Fibroblast of pulmonary artery (primary cell): ENCODE data around the gene TIMM17B.

ENCODE experiments used
- DNase-seq: peaks from one replicate; pipeline ENCODE4 v3.0.0-alpha.2; 2010; ENCODE audit warnings: low read depth
- H3K4me3 ChIP-seq: replicated peaks from 2 replicates; pipeline ENCODE4 v1.5.1; 2011; ENCODE audit warnings: low read depth, mild to moderate bottlenecking, control low read depth, low read length, moderate library complexity
- TF ChIP-seq, protein P1 (sequence below): IDR thresholded peaks from 2 replicates; pipeline ENCODE4 v1.5.1; 2011; ENCODE audit warnings: mild to moderate bottlenecking, control low read depth, low read length, inconsistent platforms; ENCODE audit errors: missing control alignments

Gene TIMM17B

DNA sequence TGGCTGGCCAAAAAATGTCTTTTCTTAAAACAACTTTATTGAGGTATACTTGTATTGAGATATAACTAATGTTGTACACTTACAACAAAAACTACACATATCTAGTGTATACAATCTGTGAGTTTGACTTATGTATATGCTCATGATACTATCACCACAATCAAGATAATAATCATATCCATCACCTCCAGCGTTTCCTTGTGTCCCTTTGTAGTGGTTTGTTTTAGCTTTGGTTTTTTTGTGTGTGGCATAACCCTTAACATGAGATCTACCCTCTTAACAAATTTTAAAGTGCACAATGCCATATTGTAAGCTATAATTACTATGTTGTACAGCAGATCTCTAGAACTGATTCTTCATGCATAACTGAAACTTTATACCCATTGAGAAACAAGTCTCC lies 48.7 kb downstream of the TIMM17B start:
- no peak for DNase-seq
- TF ChIP-seq, protein P1, sequence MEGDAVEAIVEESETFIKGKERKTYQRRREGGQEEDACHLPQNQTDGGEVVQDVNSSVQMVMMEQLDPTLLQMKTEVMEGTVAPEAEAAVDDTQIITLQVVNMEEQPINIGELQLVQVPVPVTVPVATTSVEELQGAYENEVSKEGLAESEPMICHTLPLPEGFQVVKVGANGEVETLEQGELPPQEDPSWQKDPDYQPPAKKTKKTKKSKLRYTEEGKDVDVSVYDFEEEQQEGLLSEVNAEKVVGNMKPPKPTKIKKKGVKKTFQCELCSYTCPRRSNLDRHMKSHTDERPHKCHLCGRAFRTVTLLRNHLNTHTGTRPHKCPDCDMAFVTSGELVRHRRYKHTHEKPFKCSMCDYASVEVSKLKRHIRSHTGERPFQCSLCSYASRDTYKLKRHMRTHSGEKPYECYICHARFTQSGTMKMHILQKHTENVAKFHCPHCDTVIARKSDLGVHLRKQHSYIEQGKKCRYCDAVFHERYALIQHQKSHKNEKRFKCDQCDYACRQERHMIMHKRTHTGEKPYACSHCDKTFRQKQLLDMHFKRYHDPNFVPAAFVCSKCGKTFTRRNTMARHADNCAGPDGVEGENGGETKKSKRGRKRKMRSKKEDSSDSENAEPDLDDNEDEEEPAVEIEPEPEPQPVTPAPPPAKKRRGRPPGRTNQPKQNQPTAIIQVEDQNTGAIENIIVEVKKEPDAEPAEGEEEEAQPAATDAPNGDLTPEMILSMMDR: no peak
- H3K4me3 ChIP-seq: no peak overlapping the region
